GM12801 (cell line): ENCODE results near the gene PNCK.

Source experiments
- CTCF ChIP-seq: IDR thresholded peaks from one replicate; pipeline ENCODE4 v1.5.1; 2011; ENCODE audit warnings: control low read depth; ENCODE audit not compliant: insufficient read length; ENCODE audit errors: extremely low read depth

Gene PNCK

GRCh38 chrX:153642655-153643430 lies 30.8 kb downstream of the PNCK start:
- TF ChIP-seq CTCF, result no peak

GRCh38 chrX:153642051-153642654 lies 31.5 kb downstream of the PNCK start:
- no peak for TF ChIP-seq CTCF

- TF ChIP-seq CTCF, result no peak
These were observed 32.0 kb downstream of the PNCK start for GRCh38 chrX:153641627-153642026.

GRCh38 chrX:153640736-153641575 lies 32.7 kb downstream of the PNCK start:
- TF ChIP-seq CTCF, result no peak

GRCh38 chrX:153640045-153640686 lies 33.4 kb downstream of the PNCK start:
- TF ChIP-seq CTCF, result no peak

GRCh38 chrX:153639177-153640044 lies 34.2 kb downstream of the PNCK start:
- TF ChIP-seq CTCF, result no peak
